Stomach (tissue), 9 donors: ENCODE data around the gene MERTK. TPM values are rescaled to one million over a fixed set of nuclear protein-coding genes. Genes with fewer than 3 reads are reported as not detected.

ENCODE experiments used
- DNase-seq, 2 donors: peaks; one replicate each; pipeline versions ENCODE4 v3.0.0 to v3.0.0-alpha.2; 2013 to 2019
- H3K27ac ChIP-seq, 5 donors: fragments of 200-600 bp in 4 of 5; sonication (generic) in 4 of 5; one replicate each; pipeline ENCODE4 v1.5.1; 2013 to 2019; ENCODE audit warnings: mild to moderate bottlenecking in 1 of 5, moderate library complexity in 1 of 5
- H3K27me3 ChIP-seq, 3 donors: fragments of 200-600 bp; sonication (generic); one replicate each; pipeline ENCODE4 v1.5.1; 2017 to 2019; ENCODE audit warnings: mixed run types in 1 of 3
- H3K36me3 ChIP-seq, 4 donors: fragments of 200-600 bp; sonication (generic); 1 replicate in 3 of 4; 2 replicates in 1 of 4; pipeline ENCODE4 v1.5.1; 2016 to 2019
- H3K4me1 ChIP-seq, 4 donors: fragments of 200-600 bp; sonication (generic); one replicate each; pipeline ENCODE4 v1.5.1; 2016 to 2019
- H3K4me3 ChIP-seq, 4 donors: fragments of 200-600 bp; sonication (generic) in 3 of 4; one replicate each; pipeline ENCODE4 v1.5.1; 2016 to 2019; ENCODE audit warnings: mild to moderate bottlenecking in 1 of 4
- H3K9me3 ChIP-seq, 4 donors: fragments of 200-600 bp; sonication (generic); one replicate each; pipeline ENCODE4 v1.5.1; 2016 to 2019
- EP300 ChIP-seq: sonication (generic); formaldehyde crosslinking; IDR thresholded peaks from one replicate; pipeline ENCODE4 v1.6.1; 2017; ENCODE audit warnings: antibody characterized with exemption
- POLR2A ChIP-seq, 4 donors: fragments of 450-650 bp; IDR thresholded peaks; one replicate each; pipeline ENCODE4 v1.6.1; 2016; ENCODE audit warnings: antibody characterized with exemption in 4 of 4, control low read depth in 2 of 4, mild to moderate bottlenecking in 1 of 4, moderate library complexity in 1 of 4
- POLR2AphosphoS5 ChIP-seq, 3 donors: sonication (generic); formaldehyde crosslinking; IDR thresholded peaks; one replicate each; pipeline ENCODE4 v1.6.1; 2016; ENCODE audit warnings: antibody characterized with exemption in 3 of 3
- WGBS, 5 donors: extraction: QIAGEN DNeasy Blood & Tissue Kit in 3 of 5; methylation state at CpG; one replicate each; pipeline versions ENCODE4 v1.1.5 to v1.1.7; 2013 to 2018; 5-methylcytosine and 5-hydroxymethylcytosine counted together
- intact Hi-C: fragments of 100-400 bp; cut with DNase I; formaldehyde crosslinking; loops from one replicate; pipeline ENCODE4 v1.15.1; 2023; ENCODE audit warnings: low total_unique reads
- polyA plus RNA-seq, 3 donors: library from polyadenylated mRNA; stranded (reverse); fragments of 200-250 nt; gene quantifications; one replicate each; pipeline ENCODE4 v1.2.3, GENCODE V29; 2013
- small RNA-seq, 4 donors: library from RNA; depleted of rRNA; stranded (forward); fragments of <200 nt; gene quantifications; one replicate each; pipeline ENCODE3, GENCODE V24; 2016
- total RNA-seq, 5 donors: library from RNA; depleted of rRNA; stranded (reverse); fragments of >200 nt; gene quantifications; one replicate each; pipeline versions ENCODE4 v1.1.0 to v1.2.3, GENCODE V29; 2014 to 2016
- TF ChIP-seq, protein P1 (sequence below), 7 experiments: fragments of 450-650 bp in 4 of 7; fragments of 200-600 bp in 3 of 7; sonication (generic) in 3 of 7; IDR thresholded peaks; one replicate each; pipeline ENCODE4 v1.5.1; 2016 to 2019; ENCODE audit warnings: antibody characterized with exemption in 7 of 7, control low read depth in 2 of 7, mild to moderate bottlenecking in 1 of 7
- donor health status: healthy with polysubstance abuse.
- donor health status: Bipolar disorder and iron deficiency.
- donor health status: healthy.

The MERTK gene
- total and polyA plus RNA-seq, 8 donors = 3.9 to 21.8 (median 10.0) TPM

DNA sequence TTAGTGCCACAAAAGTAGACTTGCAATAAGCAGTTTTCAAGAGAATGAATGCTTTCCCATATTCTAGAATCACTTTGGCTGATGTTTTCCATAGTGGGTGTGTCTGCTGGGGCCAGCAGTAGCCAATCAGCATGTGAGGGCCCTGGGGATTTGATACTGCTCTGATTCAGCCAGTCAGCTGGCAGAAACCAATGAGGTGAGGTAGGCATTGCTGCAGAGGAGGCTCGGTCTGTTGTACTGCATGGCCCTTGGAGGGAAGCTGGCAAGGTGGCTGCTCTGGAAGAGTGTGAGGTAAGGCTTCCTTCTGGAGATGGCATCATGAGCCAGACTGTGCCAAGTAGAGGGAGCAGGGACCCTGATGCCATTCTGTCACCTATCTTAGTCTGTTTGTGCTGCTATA, 179.4 kb downstream of the MERTK start:
- 60 to 90% (median 85%) methylated on average over 1 of the region's 1 CpG for WGBS, 5 donors
- TF ChIP-seq POLR2A (IDR thresholded peaks at IDR 0.05) = no peak
- no peak for TF ChIP-seq POLR2AphosphoS5 (IDR thresholded peaks at IDR 0.05)
- TF ChIP-seq EP300 = no peak
- TF ChIP-seq, protein P1, sequence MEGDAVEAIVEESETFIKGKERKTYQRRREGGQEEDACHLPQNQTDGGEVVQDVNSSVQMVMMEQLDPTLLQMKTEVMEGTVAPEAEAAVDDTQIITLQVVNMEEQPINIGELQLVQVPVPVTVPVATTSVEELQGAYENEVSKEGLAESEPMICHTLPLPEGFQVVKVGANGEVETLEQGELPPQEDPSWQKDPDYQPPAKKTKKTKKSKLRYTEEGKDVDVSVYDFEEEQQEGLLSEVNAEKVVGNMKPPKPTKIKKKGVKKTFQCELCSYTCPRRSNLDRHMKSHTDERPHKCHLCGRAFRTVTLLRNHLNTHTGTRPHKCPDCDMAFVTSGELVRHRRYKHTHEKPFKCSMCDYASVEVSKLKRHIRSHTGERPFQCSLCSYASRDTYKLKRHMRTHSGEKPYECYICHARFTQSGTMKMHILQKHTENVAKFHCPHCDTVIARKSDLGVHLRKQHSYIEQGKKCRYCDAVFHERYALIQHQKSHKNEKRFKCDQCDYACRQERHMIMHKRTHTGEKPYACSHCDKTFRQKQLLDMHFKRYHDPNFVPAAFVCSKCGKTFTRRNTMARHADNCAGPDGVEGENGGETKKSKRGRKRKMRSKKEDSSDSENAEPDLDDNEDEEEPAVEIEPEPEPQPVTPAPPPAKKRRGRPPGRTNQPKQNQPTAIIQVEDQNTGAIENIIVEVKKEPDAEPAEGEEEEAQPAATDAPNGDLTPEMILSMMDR (IDR thresholded peaks at IDR 0.05) = no peak
- no peaks in the 10 kb centered on the region for H3K27me3 ChIP-seq
- DNase-seq = no peak
- H3K27ac ChIP-seq = no peak overlapping the region
- H3K4me1 ChIP-seq = peaks cover 11 to 27% (median 16%) of the 10 kb centered on the region in 4 donors
- H3K4me3 ChIP-seq = no peak overlapping the region
- H3K9me3 ChIP-seq = peaks cover 0 to 6% (median 0%) of the 10 kb centered on the region in 4 donors
- intact Hi-C loops = no loop called here
- H3K36me3 ChIP-seq = peaks cover 14 to 81% (median 68%) of the 10 kb centered on the region in 4 donors

Small RNAs within 50 kb of the gene (small RNA-seq; reads per million reads assigned to genes)
- gene RN7SL297P = 0 reads per million in 4 donors

Other genes starting within 250 kb of the MERTK start
- 100 to 1,000 TPM in 1 of 5 donors, 10 to 100 TPM in 4; 60.0 to 200 (median 77.3) TPM for gene ANAPC1, start 14.4 kb upstream of the MERTK start, total RNA-seq
- 1 to 10 TPM; 4.9 to 6.1 (median 5.1) TPM for gene ANAPC1, start 14.4 kb upstream of the MERTK start, polyA plus RNA-seq
- gene TMEM87B, start 156.7 kb downstream of the MERTK start, total RNA-seq = 10 to 100 TPM in 4 of 5 donors, 1 to 10 TPM in 1; 8.8 to 62.2 (median 26.3) TPM
- gene TMEM87B, start 156.7 kb downstream of the MERTK start, polyA plus RNA-seq = 10 to 100 TPM in 2 of 3 donors, 1 to 10 TPM in 1; 3.7 to 13.6 (median 12.9) TPM
- 1 to 10 TPM in 4 of 5 donors, not detected in 1; 2.0 to 5.1 (median 3.5) TPM for gene FBLN7, start 239.8 kb downstream of the MERTK start, total RNA-seq
- gene FBLN7, start 239.8 kb downstream of the MERTK start, polyA plus RNA-seq = 1 to 10 TPM in 1 of 3 donors, under 1 TPM in 2; 0.40 to 1.2 (median 0.50) TPM